ENCODE data around the gene ITGAD. TPM values are rescaled to one million over a fixed set of nuclear protein-coding genes. Genes with fewer than 3 reads are reported as not detected.

Gene ITGAD
- total RNA-seq, 4 donors from 2014 or later, result 0.19 TPM; not detected in 3

GRCh38 chr16:31351246-31351941 is 41.7 kb upstream of the ITGAD start:
- TF ChIP-seq POLR2A (IDR thresholded peaks at IDR 0.05) (no peak), CTCF (IDR thresholded peaks at IDR 0.05) (no peak)
- intact Hi-C loops (cut with DNase I), result no loop called here
- Histone ChIP-seq H3K4me1 (peaks cover 0 to 8% (median 0%) of the 10 kb centered on the region in 3 donors), H3K27me3 (peaks cover 0 to 29% (median 0%) of the 10 kb centered on the region in 4 donors), H3K9me3 (no peaks in the 10 kb centered on the region), H3K4me3 (no peak overlapping the region), H3K27ac (peak overlapping the region in 3 of 4 donors; percentile 0 to 69 (median 54)), H3K36me3 (no peaks in the 10 kb centered on the region)
- WGBS, 2 donors, result 61 to 76% methylated on average over 18 of the region's 19 CpGs
- DNase-seq, result no peak

- peaks cover 0 to 29% (median 0%) of the 10 kb centered on the region in 4 donors for H3K27me3 ChIP-seq
- no peak overlapping the region for H3K4me3 ChIP-seq
- TF ChIP-seq CTCF (IDR thresholded peaks at IDR 0.05), result no peak
- no peak for TF ChIP-seq POLR2A (IDR thresholded peaks at IDR 0.05)
- 34% methylated on average over 6 of the region's 6 CpGs; no CpG with 5 or more reads in 1 of the 2 donors for WGBS, 2 donors
- intact Hi-C loops (cut with DNase I), result no loop called here
- no peak for DNase-seq
- no peaks in the 10 kb centered on the region for H3K9me3 ChIP-seq
- no peaks in the 10 kb centered on the region for H3K36me3 ChIP-seq
- peak overlapping the region in 3 of 4 donors; percentile 0 to 69 (median 54) for H3K27ac ChIP-seq
- H3K4me1 ChIP-seq, result peaks cover 0 to 8% (median 0%) of the 10 kb centered on the region in 3 donors
Measured at GRCh38 chr16:31351942-31352325, 41.2 kb upstream of the ITGAD start.

- intact Hi-C loops (cut with DNase I), result no loop called here
- Histone ChIP-seq H3K36me3 (no peaks in the 10 kb centered on the region), H3K4me3 (no peak overlapping the region), H3K9me3 (no peaks in the 10 kb centered on the region), H3K4me1 (peaks cover 0 to 8% (median 0%) of the 10 kb centered on the region in 3 donors), H3K27me3 (peaks cover 0 to 29% (median 0%) of the 10 kb centered on the region in 4 donors), H3K27ac (peak overlapping the region in 3 of 4 donors; percentile 0 to 69 (median 54))
- no peak for DNase-seq
- no peak for TF ChIP-seq CTCF (IDR thresholded peaks at IDR 0.05)
- no peak for TF ChIP-seq POLR2A (IDR thresholded peaks at IDR 0.05)
- WGBS, 2 donors, result 78 to 84% methylated on average over 16 of the region's 22 CpGs
Measured at GRCh38 chr16:31352376-31353115, 40.6 kb upstream of the ITGAD start.

GRCh38 chr16:31354394-31355291 is 38.5 kb upstream of the ITGAD start, which contains the start of gene ITGAX:
Gene ITGAX, plus strand, starts transcription at chr16:31355176. Its CDS starts 79 bp downstream, at chr16:31355255.
- intact Hi-C loops (cut with DNase I), result no loop called here
- no peak for DNase-seq
- Histone ChIP-seq H3K27ac (peak within 1 kb of the TSS in 2 of 4 donors; percentile 14 to 21), H3K36me3 (no peaks in the 10 kb centered on the region), H3K9me3 (no peaks in the 10 kb centered on the region), H3K4me1 (peaks cover 0 to 8% (median 0%) of the 10 kb centered on the region in 3 donors), H3K4me3 (no peak within 1 kb of the TSS), H3K27me3 (peaks cover 0 to 19% (median 0%) of the 10 kb centered on the region in 4 donors)
- WGBS, 2 donors, result 16 to 58% methylated on average over 3 to 10 of the region's 10 CpGs
- no peak for TF ChIP-seq CTCF (IDR thresholded peaks at IDR 0.05)
- TF ChIP-seq POLR2A (IDR thresholded peaks at IDR 0.05), result peak in 1 of 4 donors; percentile 32

Data from esophagus squamous epithelium (tissue), 5 donors.